SH-SY5Y (cell line): ENCODE measurements around the gene CGB1.
"Not testable (repeated sequence)": the region's sequence is repeated elsewhere in the genome, so short reads cannot be mapped to it uniquely, and the experiment has no call there.

Experiments
- GATA2 ChIP-seq: IDR thresholded peaks from 2 replicates; pipeline ENCODE4 v1.6.1; 2011; ENCODE audit warnings: mild to moderate bottlenecking, low read depth, low read length
- GATA3 ChIP-seq: IDR thresholded peaks from 2 replicates; pipeline ENCODE4 v1.6.1; 2011; ENCODE audit warnings: low read depth, mild to moderate bottlenecking, low read length, moderate library complexity

GRCh38 chr19:49043548-49043947 lies 6.9 kb upstream of the CGB1 start, which contains the start of gene CGB5:
- TF ChIP-seq GATA3, GATA2: not testable (repeated sequence)
